Naive thymus-derived CD4-positive, alpha-beta T cell (primary cell): ENCODE measurements around the gene FGF6. TPM values are rescaled to one million over a fixed set of nuclear protein-coding genes. Genes with fewer than 3 reads are reported as not detected.
A peak's percentile ranks its signal among the peaks of the same experiment; 100 is the strongest.

ENCODE experiments used
- ATAC-seq: fragments of 150-1000 bp; cut with Tn5 transposase; 2 replicates; pipeline ENCODE4 v1.10.0; 2021; ENCODE audit warnings: mild to moderate bottlenecking, moderate library complexity
- CTCF ChIA-PET: fragments of 350-600 bp; sonication (Branson Sonifier 250); formaldehyde crosslinking; loops from one replicate; lab custom pipeline; 2021; ENCODE audit warnings: antibody characterized with exemption; lab: Charles Lee
- POLR2A ChIA-PET: fragments of 350-600 bp; sonication (Branson Sonifier 250); formaldehyde crosslinking; loops from one replicate; lab custom pipeline; 2021; ENCODE audit warnings: antibody characterized with exemption, inconsistent platforms; lab: Charles Lee
- DNase-seq, 9 donors: peaks; one replicate each; pipeline versions ENCODE4 v3.0.0 to v3.0.0-alpha.2; 2020 to 2022; ENCODE audit warnings: mixed read lengths in 1 of 9
- H3K27ac ChIP-seq: one replicate; pipeline ENCODE4 v1.7.0; 2013; ENCODE audit warnings: mild to moderate bottlenecking, low read depth, low read length, moderate library complexity
- H3K27me3 ChIP-seq, 2 donors: one replicate each; pipeline ENCODE4 v1.7.0; 2013; ENCODE audit warnings: low read length in 2 of 2, mild to moderate bottlenecking in 2 of 2, moderate library complexity in 2 of 2; ENCODE audit not compliant: control insufficient read depth in 2 of 2, insufficient read depth in 2 of 2
- H3K36me3 ChIP-seq, 3 experiments: 1 replicate in 2 of 3; 2 replicates in 1 of 3; pipeline ENCODE4 v1.7.0; 2013; ENCODE audit warnings: low read length in 3 of 3, mild to moderate bottlenecking in 3 of 3, moderate library complexity in 1 of 3; ENCODE audit not compliant: insufficient read depth in 3 of 3, control insufficient read depth in 2 of 3
- H3K4me1 ChIP-seq, 2 donors: one replicate each; pipeline ENCODE4 v1.7.0; 2013; ENCODE audit warnings: low read length in 2 of 2, mild to moderate bottlenecking in 2 of 2, moderate library complexity in 1 of 2; ENCODE audit not compliant: control insufficient read depth in 2 of 2, insufficient read depth in 2 of 2
- H3K4me3 ChIP-seq: 2 replicates; pipeline ENCODE4 v1.7.0; 2013; ENCODE audit warnings: mild to moderate bottlenecking, low read length
- H3K9me3 ChIP-seq, 3 experiments: 1 replicate in 2 of 3; 2 replicates in 1 of 3; pipeline ENCODE4 v1.7.0; 2013; ENCODE audit warnings: low read length in 3 of 3; ENCODE audit not compliant: control insufficient read depth in 2 of 3
- H3K27ac Mint-ChIP-seq, 9 donors: one replicate each; pipeline ENCODE4 v1.8.0; 2020 to 2022; ENCODE audit warnings: mixed read lengths in 9 of 9, mild to moderate bottlenecking in 8 of 9, moderate library complexity in 5 of 9, inconsistent platforms in 2 of 9
- H3K27me3 Mint-ChIP-seq, 5 donors: one replicate each; pipeline ENCODE4 v1.8.0; 2021 to 2022; ENCODE audit warnings: mixed read lengths in 5 of 5, mild to moderate bottlenecking in 1 of 5
- H3K36me3 Mint-ChIP-seq, 5 donors: one replicate each; pipeline ENCODE4 v1.8.0; 2020 to 2022; ENCODE audit warnings: mixed read lengths in 5 of 5, mild to moderate bottlenecking in 3 of 5, inconsistent platforms in 1 of 5
- H3K4me1 Mint-ChIP-seq, 7 donors: one replicate each; pipeline ENCODE4 v1.8.0; 2020 to 2022; ENCODE audit warnings: mixed read lengths in 7 of 7, mild to moderate bottlenecking in 3 of 7, inconsistent platforms in 1 of 7
- H3K4me3 Mint-ChIP-seq, 10 donors: one replicate each; pipeline ENCODE4 v1.8.0; 2020 to 2022; ENCODE audit warnings: mild to moderate bottlenecking in 10 of 10, mixed read lengths in 10 of 10, moderate library complexity in 6 of 10, inconsistent platforms in 2 of 10
- H3K9me3 Mint-ChIP-seq, 11 donors: one replicate each; pipeline ENCODE4 v1.8.0; 2020 to 2022; ENCODE audit warnings: mixed read lengths in 11 of 11, mild to moderate bottlenecking in 4 of 11, inconsistent platforms in 1 of 11, moderate library complexity in 1 of 11
- intact Hi-C, 2 donors: fragments of 100-400 bp; cut with micrococcal nuclease; formaldehyde crosslinking; loops; one replicate each; pipeline ENCODE4 v1.15.1; 2023
- polyA plus RNA-seq, 2 donors: library from polyadenylated mRNA; unstranded; fragments of 300-500 nt; fragmentation: Illumina TruSeq; gene quantifications; one replicate each; pipeline ENCODE4 v1.2.3, GENCODE V29; 2021
- total RNA-seq, 6 experiments: library from RNA in 5 of 6; stranded (reverse) in 5 of 6; gene quantifications; 1 replicate in 5 of 6; 2 replicates in 1 of 6; pipeline ENCODE4 v1.2.3 and lab custom pipeline; 2021 to 2026

FGF6 gene
- total and polyA plus RNA-seq, 7 experiments from 2014 or later = not detected

DNA sequence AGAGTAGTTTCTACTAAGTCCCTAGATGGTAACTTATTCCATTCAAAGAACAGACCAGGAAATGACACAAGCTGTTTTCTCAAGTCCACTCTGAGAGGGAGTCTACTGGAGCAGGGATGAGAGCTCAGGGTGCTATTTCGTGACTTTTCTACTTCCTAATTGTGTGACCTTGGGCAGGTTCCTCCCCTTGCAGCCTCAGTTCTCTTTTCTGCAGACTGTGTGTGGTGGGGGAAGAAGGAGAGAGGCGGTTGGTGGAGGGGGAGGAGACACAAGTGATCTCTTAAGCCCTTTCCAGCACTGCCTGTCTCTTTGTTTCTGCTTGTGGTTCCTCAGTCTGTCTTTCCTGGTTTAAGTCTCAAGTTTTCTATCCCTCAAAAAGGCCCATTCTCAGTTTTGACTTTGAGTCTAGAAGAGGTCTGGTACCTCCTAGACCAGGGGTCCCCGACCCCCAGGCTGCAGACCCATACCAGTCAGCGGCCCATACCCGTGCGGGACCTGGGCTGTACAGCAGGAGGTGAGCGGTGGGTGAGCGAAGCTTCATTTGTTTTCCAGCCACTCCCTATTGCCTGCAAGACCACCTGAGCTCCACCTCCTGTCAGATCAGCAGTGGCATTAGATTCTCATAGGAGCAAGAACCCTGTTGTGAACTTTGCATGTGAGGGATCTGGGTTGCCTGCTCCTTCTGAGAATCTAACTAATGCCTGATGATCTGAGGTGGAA lies 10.7 kb downstream of the FGF6 start:
- CTCF ChIA-PET = no interaction called here
- ATAC-seq = peak; percentile 61
- Histone ChIP-seq H3K9me3 (no peaks in the 10 kb centered on the region), H3K36me3 (no peaks in the 10 kb centered on the region), H3K4me3 (no peak overlapping the region), H3K27ac (no peak overlapping the region), H3K27me3 (peaks cover 0 to 4% of the 10 kb centered on the region in 2 donors), H3K4me1 (no peaks in the 10 kb centered on the region)
- intact Hi-C loops = no loop called here
- peaks cover 0 to 15% (median 10%) of the 10 kb centered on the region in 7 donors for H3K4me1 Mint-ChIP-seq
- H3K4me3 Mint-ChIP-seq = no peak overlapping the region
- POLR2A ChIA-PET = no interaction called here
- H3K27ac Mint-ChIP-seq = peak overlapping the region in 2 of 9 donors; percentile 61 to 78
- peaks cover 0 to 11% (median 0%) of the 10 kb centered on the region in 5 donors for H3K27me3 Mint-ChIP-seq
- H3K9me3 Mint-ChIP-seq = no peaks in the 10 kb centered on the region
- no peaks in the 10 kb centered on the region for H3K36me3 Mint-ChIP-seq
- no peak for DNase-seq

DNA sequence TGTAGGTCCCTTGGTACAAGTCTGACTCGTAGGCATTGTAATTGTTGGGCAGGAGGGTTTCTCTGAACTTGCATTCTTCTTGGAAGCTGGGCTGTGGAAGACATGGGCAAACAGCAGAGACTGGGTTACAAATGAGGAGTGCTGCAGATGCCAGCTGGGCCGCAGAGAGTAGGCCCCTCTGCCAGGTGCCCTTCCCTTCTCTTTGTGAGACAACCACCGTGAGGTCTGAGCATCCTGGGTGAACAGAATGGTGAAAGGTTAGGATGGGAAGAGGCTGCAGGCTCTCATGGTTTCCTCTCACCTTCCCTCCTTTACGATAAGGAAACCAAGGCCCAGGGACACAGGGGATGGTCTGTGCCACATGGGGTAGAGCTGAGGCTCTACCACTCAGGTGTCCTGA lies 11.3 kb downstream of the FGF6 start:
- Mint-ChIP-seq H3K36me3 (no peaks in the 10 kb centered on the region), H3K9me3 (no peaks in the 10 kb centered on the region), H3K27me3 (peaks cover 0 to 7% (median 0%) of the 10 kb centered on the region in 5 donors), H3K27ac (peak overlapping the region in 2 of 9 donors; percentile 38 to 61), H3K4me3 (no peak overlapping the region), H3K4me1 (peaks cover 0 to 10% (median 5%) of the 10 kb centered on the region in 7 donors)
- Histone ChIP-seq H3K27ac (no peak overlapping the region), H3K27me3 (peaks cover 0 to 4% of the 10 kb centered on the region in 2 donors), H3K9me3 (no peaks in the 10 kb centered on the region), H3K36me3 (no peaks in the 10 kb centered on the region), H3K4me3 (no peak overlapping the region), H3K4me1 (no peaks in the 10 kb centered on the region)
- ChIA-PET CTCF (no interaction called here), POLR2A (no interaction called here)
- ATAC-seq = no peak
- intact Hi-C loops = no loop called here
- no peak for DNase-seq

DNA sequence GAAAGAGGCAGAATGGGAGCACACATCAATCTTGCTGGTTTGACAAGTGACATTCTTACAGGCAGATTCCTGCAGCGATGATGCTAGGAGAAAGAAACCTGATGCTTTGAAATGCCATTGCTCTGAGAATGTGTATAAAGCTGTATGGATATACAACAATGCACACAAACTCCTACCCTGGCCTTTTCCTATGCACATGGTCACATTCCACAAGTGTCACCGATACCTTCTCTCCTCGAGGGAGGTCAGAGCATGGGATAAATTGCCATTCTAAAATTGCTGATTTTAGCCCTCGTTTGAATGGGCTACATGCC lies 11.9 kb downstream of the FGF6 start:
- ATAC-seq (no peak), DNase-seq (no peak)
- POLR2A ChIA-PET = no interaction called here
- H3K27ac Mint-ChIP-seq = no peak overlapping the region
- peaks cover 0 to 4% (median 0%) of the 10 kb centered on the region in 7 donors for H3K4me1 Mint-ChIP-seq
- CTCF ChIA-PET = no interaction called here
- Histone ChIP-seq H3K36me3 (no peaks in the 10 kb centered on the region), H3K27me3 (peaks cover 0 to 4% of the 10 kb centered on the region in 2 donors), H3K9me3 (no peaks in the 10 kb centered on the region), H3K4me1 (no peaks in the 10 kb centered on the region), H3K27ac (no peak overlapping the region), H3K4me3 (no peak overlapping the region)
- no peaks in the 10 kb centered on the region for H3K36me3 Mint-ChIP-seq
- peaks cover 0 to 9% (median 0%) of the 10 kb centered on the region in 5 donors for H3K27me3 Mint-ChIP-seq
- H3K9me3 Mint-ChIP-seq = no peaks in the 10 kb centered on the region
- intact Hi-C loops = no loop called here
- H3K4me3 Mint-ChIP-seq = no peak overlapping the region

DNA sequence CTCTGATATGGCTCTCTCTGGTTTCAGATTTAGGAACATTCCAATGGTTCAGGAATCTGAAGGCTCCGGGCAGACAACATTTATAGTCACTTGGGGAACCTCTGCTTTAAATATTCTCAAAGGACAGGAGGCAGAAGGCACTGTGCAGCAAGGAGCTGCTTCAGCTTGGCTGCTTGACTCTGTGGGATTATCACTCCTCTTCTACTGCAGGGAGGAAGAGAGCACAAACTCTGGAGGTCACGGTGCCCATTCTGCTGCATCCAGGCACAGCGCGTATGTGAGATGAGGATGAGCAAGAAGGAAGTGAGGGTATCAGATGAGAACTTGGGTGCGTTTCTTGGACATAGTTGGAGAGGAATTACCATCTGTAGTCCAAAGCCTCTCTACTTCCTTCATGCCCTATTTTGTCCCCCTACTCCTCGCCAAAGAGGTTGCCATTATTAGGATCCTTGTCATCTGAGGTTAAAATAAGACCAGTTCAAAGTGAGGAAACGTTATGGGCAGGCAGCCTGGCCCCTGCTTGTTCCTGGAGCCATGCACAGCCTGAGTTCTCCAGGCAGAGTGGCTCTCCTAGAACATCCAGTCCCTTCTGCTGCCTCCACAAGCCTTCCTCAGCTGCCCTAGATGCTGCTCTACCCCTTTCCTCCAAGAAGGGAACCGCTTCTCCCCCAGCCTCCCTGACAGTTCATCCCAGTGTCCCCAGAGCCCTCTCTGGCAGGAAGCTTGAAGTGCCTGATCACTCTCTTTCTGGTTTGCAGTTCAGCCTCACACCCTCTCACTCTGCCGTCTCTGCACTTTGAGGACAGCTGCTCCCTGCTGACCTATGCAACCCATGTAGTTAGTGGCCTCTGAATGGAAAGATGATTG lies 12.5 kb downstream of the FGF6 start:
- Histone ChIP-seq H3K27ac (no peak overlapping the region), H3K4me1 (no peaks in the 10 kb centered on the region), H3K27me3 (peaks cover 0 to 4% of the 10 kb centered on the region in 2 donors), H3K9me3 (no peaks in the 10 kb centered on the region), H3K4me3 (no peak overlapping the region), H3K36me3 (no peaks in the 10 kb centered on the region)
- H3K27ac Mint-ChIP-seq = no peak overlapping the region
- no peaks in the 10 kb centered on the region for H3K36me3 Mint-ChIP-seq
- DNase-seq = no peak
- H3K4me1 Mint-ChIP-seq = peaks cover 0 to 3% (median 0%) of the 10 kb centered on the region in 7 donors
- ChIA-PET CTCF (no interaction called here), POLR2A (no interaction called here)
- intact Hi-C loops = no loop called here
- H3K9me3 Mint-ChIP-seq = no peaks in the 10 kb centered on the region
- peaks cover 0 to 9% (median 0%) of the 10 kb centered on the region in 5 donors for H3K27me3 Mint-ChIP-seq
- no peak overlapping the region for H3K4me3 Mint-ChIP-seq
- no peak for ATAC-seq

DNA sequence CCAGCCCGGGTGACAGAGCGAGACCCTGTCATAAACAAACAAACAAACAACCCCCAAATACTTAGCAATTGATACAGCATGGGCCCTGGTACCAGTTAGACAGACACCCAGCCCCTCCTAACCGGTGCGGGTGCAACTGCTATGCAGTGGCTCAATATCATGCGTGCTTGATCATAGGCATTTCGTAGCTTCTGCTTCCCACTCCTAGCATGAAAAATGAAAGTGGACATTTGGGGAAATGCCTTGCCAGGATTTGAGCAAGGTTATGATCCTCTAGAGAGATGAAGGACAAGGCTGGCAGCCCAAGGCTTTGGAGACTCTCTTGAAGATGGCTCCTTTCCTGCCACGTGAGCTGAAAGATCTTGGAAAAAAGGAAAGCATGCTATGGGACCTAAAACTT lies 13.7 kb downstream of the FGF6 start:
- Histone ChIP-seq H3K27ac (no peak overlapping the region), H3K9me3 (no peaks in the 10 kb centered on the region), H3K36me3 (no peaks in the 10 kb centered on the region), H3K27me3 (peaks cover 0 to 4% of the 10 kb centered on the region in 2 donors), H3K4me1 (no peaks in the 10 kb centered on the region), H3K4me3 (no peak overlapping the region)
- H3K4me3 Mint-ChIP-seq = no peak overlapping the region
- CTCF ChIA-PET = interaction anchor here (1.3 to 1.7 kb wide), 2 partner anchors 10 to 12 kb away, joined by 4 to 6 read pairs; no protein-coding TSS in a partner anchor
- no peaks in the 10 kb centered on the region for H3K36me3 Mint-ChIP-seq
- peaks cover 0 to 3% (median 0%) of the 10 kb centered on the region in 7 donors for H3K4me1 Mint-ChIP-seq
- H3K27me3 Mint-ChIP-seq = peaks cover 0 to 10% (median 0%) of the 10 kb centered on the region in 5 donors
- DNase-seq (no peak), ATAC-seq (no peak)
- POLR2A ChIA-PET = no interaction called here
- H3K9me3 Mint-ChIP-seq = no peaks in the 10 kb centered on the region
- intact Hi-C loops = no loop called here
- no peak overlapping the region for H3K27ac Mint-ChIP-seq

DNA sequence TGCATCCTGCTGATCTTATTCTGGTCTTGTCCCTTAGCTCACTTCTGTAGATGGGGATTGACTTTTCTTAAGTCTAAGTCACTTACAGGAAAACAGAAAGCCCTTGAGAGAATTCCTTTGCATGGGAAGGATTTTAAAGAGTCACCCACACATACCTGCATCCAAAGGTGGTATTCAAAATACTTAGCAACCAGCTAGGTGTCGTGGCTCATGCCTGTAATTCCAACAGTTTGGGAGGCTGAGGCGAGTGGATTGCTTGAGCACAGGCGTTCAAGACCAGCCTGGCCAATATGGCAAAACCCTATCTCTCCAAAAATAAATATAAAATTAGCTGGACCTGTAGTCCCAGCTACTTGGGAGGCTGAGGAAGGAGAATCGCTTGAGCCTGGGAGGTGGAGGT lies 14.2 kb downstream of the FGF6 start:
- CTCF ChIA-PET = interaction anchor here (1.3 to 1.7 kb wide), 2 partner anchors 10 to 12 kb away, joined by 4 to 6 read pairs; no protein-coding TSS in a partner anchor
- POLR2A ChIA-PET = no interaction called here
- no peaks in the 10 kb centered on the region for H3K9me3 Mint-ChIP-seq

More for the DNA sequence above, 14.2 kb downstream of the FGF6 start:
- peaks cover 0 to 11% (median 0%) of the 10 kb centered on the region in 5 donors for H3K27me3 Mint-ChIP-seq
- H3K4me3 ChIP-seq = no peak overlapping the region
- no peaks in the 10 kb centered on the region for H3K4me1 ChIP-seq
- DNase-seq (no peak), ATAC-seq (no peak)
- peaks cover 0 to 3% (median 0%) of the 10 kb centered on the region in 7 donors for H3K4me1 Mint-ChIP-seq
- H3K4me3 Mint-ChIP-seq = no peak overlapping the region
- H3K9me3 ChIP-seq = no peaks in the 10 kb centered on the region
- no peak overlapping the region for H3K27ac Mint-ChIP-seq
- peaks cover 0 to 4% of the 10 kb centered on the region in 2 donors for H3K27me3 ChIP-seq
- intact Hi-C loops = no loop called here
- no peak overlapping the region for H3K27ac ChIP-seq
- no peaks in the 10 kb centered on the region for H3K36me3 ChIP-seq
- H3K36me3 Mint-ChIP-seq = no peaks in the 10 kb centered on the region
